ENCODE data around the gene HOXA3.

The HOXA3 gene

GRCh38 chr7:27150568-27151340 lies 1.6 kb downstream of the HOXA3 start:
- TF ChIP-seq CTCF (IDR thresholded peaks at IDR 0.05; ENCODE audit: extremely low read depth, insufficient read depth, missing control alignments) = peak; percentile 93
- in situ Hi-C loops (cut with MboI; ENCODE audit: low pct_unique_long_range_greater_than_20kb, low sequenced_read_pairs, unreplicated experiment) = loop anchor here (10.0 to 25.0 kb wide), 2 partner anchors 94 to 788 kb away; partner anchors contain the start of gene EVX1
- peak; percentile 93 for DNase-seq (ENCODE audit: low spot score)

- no peak for TF ChIP-seq CTCF (IDR thresholded peaks at IDR 0.05; ENCODE audit: extremely low read depth, insufficient read depth, missing control alignments)
- DNase-seq (ENCODE audit: low spot score) = no peak
Measured at GRCh38 chr7:27149842-27150567, 2.4 kb downstream of the HOXA3 start.

GRCh38 chr7:27148756-27149641 lies 3.4 kb downstream of the HOXA3 start:
- DNase-seq (ENCODE audit: low spot score) = no peak
- in situ Hi-C loops (cut with MboI; ENCODE audit: low pct_unique_long_range_greater_than_20kb, low sequenced_read_pairs, unreplicated experiment) = no loop called here
- no peak for TF ChIP-seq CTCF (IDR thresholded peaks at IDR 0.05; ENCODE audit: extremely low read depth, insufficient read depth, missing control alignments)

More at GRCh38 chr7:27149842-27150567, 2.4 kb downstream of the HOXA3 start:
- in situ Hi-C loops (cut with MboI; ENCODE audit: low pct_unique_long_range_greater_than_20kb, low sequenced_read_pairs, unreplicated experiment) = loop anchor here (10.0 to 25.0 kb wide), 2 partner anchors 95 to 788 kb away; partner anchors contain the start of gene EVX1

GRCh38 chr7:27148031-27148755 lies 4.2 kb downstream of the HOXA3 start:
- in situ Hi-C loops (cut with MboI; ENCODE audit: low pct_unique_long_range_greater_than_20kb, low sequenced_read_pairs, unreplicated experiment) = no loop called here
- DNase-seq (ENCODE audit: low spot score) = no peak
- no peak for TF ChIP-seq CTCF (IDR thresholded peaks at IDR 0.05; ENCODE audit: extremely low read depth, insufficient read depth, missing control alignments)

- no peak for TF ChIP-seq CTCF (IDR thresholded peaks at IDR 0.05; ENCODE audit: extremely low read depth, insufficient read depth, missing control alignments)
- no peak for DNase-seq (ENCODE audit: low spot score)
- in situ Hi-C loops (cut with MboI; ENCODE audit: low pct_unique_long_range_greater_than_20kb, low sequenced_read_pairs, unreplicated experiment) = no loop called here
Measured at GRCh38 chr7:27147199-27148030, 5.0 kb downstream of the HOXA3 start, which contains the start of gene HOXA6. TSS of gene HOXA6 (minus strand) at chr7:27147774. CDS start at chr7:27147749, 25 bp downstream.
